ENCODE results near the gene ARAP1. TPM values are rescaled to one million over a fixed set of nuclear protein-coding genes. Genes with fewer than 3 reads are reported as not detected.

Gene ARAP1
- total and polyA plus RNA-seq, 2 of the 8 experiments (the other 6 are each of a cell fraction or from before 2014, with no cell fraction given), result 25.7 to 61.6 TPM

DNA sequence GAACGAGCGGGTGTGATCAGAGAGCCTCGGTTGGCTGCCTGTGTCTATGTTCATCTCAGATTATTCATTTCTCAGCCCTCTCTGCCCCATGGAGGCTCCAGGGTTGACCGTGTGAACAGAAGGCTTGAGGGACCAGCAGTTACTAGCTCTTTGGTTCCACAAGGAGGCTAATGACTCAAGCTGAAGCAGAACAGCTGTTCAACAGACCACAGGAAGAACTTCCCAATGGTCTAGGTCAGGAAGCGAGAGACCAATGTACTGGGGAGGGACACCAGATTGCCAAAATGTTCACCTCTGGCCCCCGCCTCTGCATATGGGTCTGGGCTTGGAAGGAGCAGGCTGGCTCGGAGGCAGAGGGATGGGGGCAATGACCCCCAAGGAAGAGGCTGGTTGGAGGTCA, 63.3 kb downstream of the ARAP1 start (continued):
- no peak for TF ChIP-seq RXRA (IDR thresholded peaks at IDR 0.05; ENCODE audit: insufficient read depth, low read depth, low read length)
- no peak for TF ChIP-seq GABPA (IDR thresholded peaks at IDR 0.05; ENCODE audit: borderline replicate concordance, insufficient read depth, low read length)
- no peak for TF ChIP-seq SUZ12 (IDR thresholded peaks at IDR 0.05; ENCODE audit: low read length)
- TF ChIP-seq, protein P1, sequence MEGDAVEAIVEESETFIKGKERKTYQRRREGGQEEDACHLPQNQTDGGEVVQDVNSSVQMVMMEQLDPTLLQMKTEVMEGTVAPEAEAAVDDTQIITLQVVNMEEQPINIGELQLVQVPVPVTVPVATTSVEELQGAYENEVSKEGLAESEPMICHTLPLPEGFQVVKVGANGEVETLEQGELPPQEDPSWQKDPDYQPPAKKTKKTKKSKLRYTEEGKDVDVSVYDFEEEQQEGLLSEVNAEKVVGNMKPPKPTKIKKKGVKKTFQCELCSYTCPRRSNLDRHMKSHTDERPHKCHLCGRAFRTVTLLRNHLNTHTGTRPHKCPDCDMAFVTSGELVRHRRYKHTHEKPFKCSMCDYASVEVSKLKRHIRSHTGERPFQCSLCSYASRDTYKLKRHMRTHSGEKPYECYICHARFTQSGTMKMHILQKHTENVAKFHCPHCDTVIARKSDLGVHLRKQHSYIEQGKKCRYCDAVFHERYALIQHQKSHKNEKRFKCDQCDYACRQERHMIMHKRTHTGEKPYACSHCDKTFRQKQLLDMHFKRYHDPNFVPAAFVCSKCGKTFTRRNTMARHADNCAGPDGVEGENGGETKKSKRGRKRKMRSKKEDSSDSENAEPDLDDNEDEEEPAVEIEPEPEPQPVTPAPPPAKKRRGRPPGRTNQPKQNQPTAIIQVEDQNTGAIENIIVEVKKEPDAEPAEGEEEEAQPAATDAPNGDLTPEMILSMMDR (IDR thresholded peaks at IDR 0.05; ENCODE audit: control extremely low read depth in 1 of 3, insufficient read depth in 1 of 3, low read depth in 1 of 3, low read length in 3 of 3), result no peak
- no peak for TF ChIP-seq SIRT6 (IDR thresholded peaks at IDR 0.05; ENCODE audit: low read length)

All from H1 (cell line).